KMS-11 (cell line): ENCODE results near the gene TSPAN16.

ENCODE experiments used
- H2AFZ ChIP-seq: fragments of 200-600 bp; sonication (generic); 2 replicates; pipeline ENCODE4 v1.6.1; 2016; ENCODE audit warnings: antibody characterized with exemption, mixed run types, low read depth
- H3K27ac ChIP-seq: fragments of 200-600 bp; sonication (generic); 2 replicates; pipeline ENCODE4 v1.6.1; 2016; ENCODE audit warnings: mild to moderate bottlenecking, mixed run types
- H3K27me3 ChIP-seq: fragments of 200-600 bp; sonication (generic); 2 replicates; pipeline ENCODE4 v1.6.1; 2017; ENCODE audit warnings: mild to moderate bottlenecking, low read depth, mixed run types, moderate library complexity; ENCODE audit not compliant: insufficient read depth
- H3K36me3 ChIP-seq: fragments of 200-600 bp; sonication (generic); 2 replicates; pipeline ENCODE4 v1.6.1; 2017; ENCODE audit warnings: mild to moderate bottlenecking, mixed run types; ENCODE audit not compliant: insufficient read depth
- H3K4me1 ChIP-seq: fragments of 200-600 bp; sonication (generic); 2 replicates; pipeline ENCODE4 v1.6.1; 2016; ENCODE audit warnings: mild to moderate bottlenecking, low read depth, mixed run types; ENCODE audit not compliant: poor library complexity, severe bottlenecking
- H3K4me2 ChIP-seq: fragments of 200-600 bp; sonication (generic); 2 replicates; pipeline ENCODE4 v1.7.0; 2016; ENCODE audit warnings: mild to moderate bottlenecking, mixed run types
- H3K4me3 ChIP-seq: fragments of 200-600 bp; sonication (generic); IDR thresholded peaks from 2 replicates; pipeline ENCODE4 v1.6.1; 2017; ENCODE audit warnings: low read depth, low read length, mixed read lengths; ENCODE audit not compliant: insufficient read depth
- H3K79me2 ChIP-seq: fragments of 200-600 bp; sonication (generic); 2 replicates; pipeline ENCODE4 v1.6.1; 2016; ENCODE audit warnings: low read depth, mixed run types; ENCODE audit not compliant: insufficient read depth
- H3K9ac ChIP-seq: fragments of 200-600 bp; sonication (generic); 2 replicates; pipeline ENCODE4 v1.6.1; 2016; ENCODE audit warnings: mild to moderate bottlenecking, mixed run types
- H4K20me1 ChIP-seq: fragments of 200-600 bp; sonication (generic); 2 replicates; pipeline ENCODE4 v1.6.1; 2016; ENCODE audit warnings: mild to moderate bottlenecking, mixed run types; ENCODE audit not compliant: insufficient read depth
- CTCF ChIP-seq: fragments of 200-600 bp; sonication (generic); conservative IDR thresholded peaks from 2 replicates; pipeline ENCODE4 v1.6.1; 2017; ENCODE audit warnings: low read depth, mild to moderate bottlenecking, antibody characterized with exemption, low read length, moderate library complexity, mixed read lengths

Gene TSPAN16

GRCh38 chr19:11265177-11265784 lies 30.7 kb upstream of the TSPAN16 start:
- no peak overlapping the region for H2AFZ ChIP-seq
- no peaks in the 10 kb centered on the region for H3K36me3 ChIP-seq
- H3K27me3 ChIP-seq: peaks cover 70% of the 10 kb centered on the region
- TF ChIP-seq CTCF: no peak
- no peak overlapping the region for H3K4me2 ChIP-seq
- H3K4me1 ChIP-seq: no peaks in the 10 kb centered on the region
- H3K9ac ChIP-seq: no peak overlapping the region
- H4K20me1 ChIP-seq: no peaks in the 10 kb centered on the region
- no peak overlapping the region for H3K27ac ChIP-seq
- no peak overlapping the region for H3K4me3 ChIP-seq
- no peaks in the 10 kb centered on the region for H3K79me2 ChIP-seq

DNA sequence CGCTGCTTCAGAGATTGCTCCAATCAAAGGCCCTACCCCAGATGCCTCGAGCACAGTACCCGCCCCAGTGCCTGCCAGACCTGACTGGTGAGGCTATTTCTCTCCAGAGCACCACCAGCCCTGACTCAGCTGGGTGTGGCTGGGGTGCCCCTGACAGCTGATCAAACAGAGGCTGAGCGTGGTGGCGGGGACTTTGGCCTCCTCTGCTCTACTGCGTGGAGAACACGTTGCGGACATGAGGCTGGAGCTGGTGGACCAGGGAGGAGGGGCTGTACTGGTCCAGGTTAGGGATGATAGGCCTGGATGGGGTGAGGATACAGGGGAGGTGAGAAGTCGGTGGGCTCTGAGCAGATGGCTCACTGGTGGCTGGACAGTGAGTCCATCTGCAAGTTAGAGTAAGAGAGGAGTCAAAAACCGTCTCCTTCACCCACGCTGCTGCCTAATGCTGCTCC lies 30.1 kb upstream of the TSPAN16 start:
- H2AFZ ChIP-seq: no peak overlapping the region
- H3K36me3 ChIP-seq: no peaks in the 10 kb centered on the region
- no peak overlapping the region for H3K27ac ChIP-seq
- H3K4me3 ChIP-seq: no peak overlapping the region
- H3K4me1 ChIP-seq: no peaks in the 10 kb centered on the region
- H3K27me3 ChIP-seq: peaks cover 66% of the 10 kb centered on the region
- H3K4me2 ChIP-seq: no peak overlapping the region
- no peaks in the 10 kb centered on the region for H4K20me1 ChIP-seq
- no peak for TF ChIP-seq CTCF
- no peaks in the 10 kb centered on the region for H3K79me2 ChIP-seq
- H3K9ac ChIP-seq: no peak overlapping the region

- H3K27ac ChIP-seq: no peak overlapping the region
- H3K36me3 ChIP-seq: no peaks in the 10 kb centered on the region
- no peaks in the 10 kb centered on the region for H4K20me1 ChIP-seq
- H3K4me3 ChIP-seq: no peak overlapping the region
- peaks cover 64% of the 10 kb centered on the region for H3K27me3 ChIP-seq
- no peaks in the 10 kb centered on the region for H3K79me2 ChIP-seq
- H3K4me1 ChIP-seq: no peaks in the 10 kb centered on the region
- no peak for TF ChIP-seq CTCF
- H3K4me2 ChIP-seq: no peak overlapping the region
- H3K9ac ChIP-seq: no peak overlapping the region
- H2AFZ ChIP-seq: no peak overlapping the region
These were observed 28.5 kb upstream of the TSPAN16 start for GRCh38 chr19:11267316-11268085.

GRCh38 chr19:11268783-11269267 lies 27.1 kb upstream of the TSPAN16 start:
- no peaks in the 10 kb centered on the region for H3K79me2 ChIP-seq
- H3K9ac ChIP-seq: no peak overlapping the region
- TF ChIP-seq CTCF: no peak
- no peak overlapping the region for H3K4me3 ChIP-seq
- no peaks in the 10 kb centered on the region for H3K4me1 ChIP-seq
- H2AFZ ChIP-seq: no peak overlapping the region
- H3K36me3 ChIP-seq: no peaks in the 10 kb centered on the region
- H3K4me2 ChIP-seq: no peak overlapping the region
- peaks cover 66% of the 10 kb centered on the region for H3K27me3 ChIP-seq
- no peaks in the 10 kb centered on the region for H4K20me1 ChIP-seq
- no peak overlapping the region for H3K27ac ChIP-seq
